Trophoblast cell (in vitro differentiated cells and primary cell): Measurements from ENCODE around the gene GAB4.
"Not testable (repeated sequence)": the region's sequence is repeated elsewhere in the genome, so short reads cannot be mapped to it uniquely, and the experiment has no call there.

Source experiments
- DNase-seq, 2 donors: peaks; one replicate each; pipeline ENCODE4 v3.0.0-alpha.2; 2016
- H2AFZ ChIP-seq: 2 replicates; pipeline ENCODE4 v1.6.1; 2013; ENCODE audit warnings: low read length, moderate library complexity, mild to moderate bottlenecking; ENCODE audit not compliant: insufficient read depth, poor library complexity
- H2AK5ac ChIP-seq: 2 replicates; pipeline ENCODE4 v1.6.1; 2013; ENCODE audit warnings: mild to moderate bottlenecking, low read length
- H2BK120ac ChIP-seq: 2 replicates; pipeline ENCODE4 v1.6.1; 2013; ENCODE audit warnings: low read length, mild to moderate bottlenecking, moderate library complexity; ENCODE audit not compliant: insufficient read depth, poor library complexity
- H2BK12ac ChIP-seq: 2 replicates; pipeline ENCODE4 v1.6.1; 2013; ENCODE audit warnings: mild to moderate bottlenecking, low read length, moderate library complexity
- H2BK5ac ChIP-seq: 2 replicates; pipeline ENCODE4 v1.6.1; 2013; ENCODE audit warnings: low read length, low read depth, moderate library complexity, mild to moderate bottlenecking; ENCODE audit not compliant: poor library complexity
- H3K14ac ChIP-seq: 2 replicates; pipeline ENCODE4 v1.6.1; 2013; ENCODE audit warnings: mild to moderate bottlenecking, low read length
- H3K18ac ChIP-seq: 2 replicates; pipeline ENCODE4 v1.6.1; 2013; ENCODE audit warnings: mild to moderate bottlenecking, low read length
- H3K23ac ChIP-seq: 2 replicates; pipeline ENCODE4 v1.6.1; 2013; ENCODE audit warnings: low read length
- H3K27ac ChIP-seq: 2 replicates; pipeline ENCODE4 v1.5.1; 2013; ENCODE audit warnings: low read depth, mild to moderate bottlenecking, inconsistent platforms, low read length, moderate library complexity
- H3K27me3 ChIP-seq: 2 replicates; pipeline ENCODE4 v1.6.1; 2013; ENCODE audit warnings: inconsistent platforms, mild to moderate bottlenecking, low read length, moderate library complexity; ENCODE audit not compliant: insufficient read depth
- H3K36me3 ChIP-seq, 2 experiments: 1 replicate in 1 of 2; 2 replicates in 1 of 2; pipeline ENCODE4 v1.6.1; 2013; ENCODE audit warnings: low read length in 2 of 2, mild to moderate bottlenecking in 2 of 2, moderate library complexity in 1 of 2; ENCODE audit not compliant: insufficient read depth in 2 of 2, control insufficient read depth in 1 of 2
- H3K4ac ChIP-seq: 2 replicates; pipeline ENCODE4 v1.6.1; 2013; ENCODE audit warnings: low read depth, mild to moderate bottlenecking, low read length, moderate library complexity
- H3K4me1 ChIP-seq, 2 experiments: 1 replicate in 1 of 2; 2 replicates in 1 of 2; pipeline ENCODE4 v1.6.1; 2013; ENCODE audit warnings: low read length in 2 of 2, mild to moderate bottlenecking in 2 of 2, moderate library complexity in 1 of 2; ENCODE audit not compliant: insufficient read depth in 2 of 2, control insufficient read depth in 1 of 2
- H3K4me2 ChIP-seq: 2 replicates; pipeline ENCODE4 v1.6.1; 2013; ENCODE audit warnings: inconsistent platforms, mild to moderate bottlenecking, low read length, moderate library complexity
- H3K4me3 ChIP-seq: 2 replicates; pipeline ENCODE4 v1.5.1; 2013; ENCODE audit warnings: mild to moderate bottlenecking, low read depth, low read length, inconsistent platforms
- H3K79me1 ChIP-seq: one replicate; pipeline ENCODE4 v1.6.1; 2013; ENCODE audit warnings: low read length
- H3K79me2 ChIP-seq: 2 replicates; pipeline ENCODE4 v1.6.1; 2013; ENCODE audit warnings: low read length, mild to moderate bottlenecking; ENCODE audit not compliant: control insufficient read depth, insufficient read depth, poor library complexity
- H3K9ac ChIP-seq: 2 replicates; pipeline ENCODE4 v1.6.1; 2013; ENCODE audit warnings: mild to moderate bottlenecking, low read length
- H3K9me3 ChIP-seq: 2 replicates; pipeline ENCODE4 v1.6.1; 2013; ENCODE audit warnings: low read depth, mild to moderate bottlenecking, control low read depth, inconsistent platforms, low read length; ENCODE audit not compliant: insufficient read depth
- H4K12ac ChIP-seq: 2 replicates; pipeline ENCODE4 v1.6.1; 2013; ENCODE audit warnings: low read depth, mild to moderate bottlenecking, low read length, moderate library complexity
- H4K8ac ChIP-seq: 2 replicates; pipeline ENCODE4 v1.6.1; 2013; ENCODE audit warnings: low read depth, mild to moderate bottlenecking, low read length, moderate library complexity
- H4K91ac ChIP-seq: one replicate; pipeline ENCODE4 v1.6.1; 2013; ENCODE audit warnings: low read depth, mild to moderate bottlenecking, low read length, moderate library complexity
- WGBS: extraction: QIAGEN DNeasy Blood & Tissue Kit; methylation state at CpG from one replicate; pipeline ENCODE4 v1.1.7; 2013; ENCODE audit warnings: missing lambda C conversion rate; ENCODE audit not compliant: insufficient read length, insufficient coverage; ENCODE audit errors: extremely low coverage; 5-methylcytosine and 5-hydroxymethylcytosine counted together

GAB4 gene

GRCh38 chr22:16937209-16937608, 70.8 kb downstream of the GAB4 start:
- H3K4me3 ChIP-seq, H3K23ac ChIP-seq, H2BK5ac ChIP-seq, H3K27me3 ChIP-seq, H3K79me1 ChIP-seq, H4K91ac ChIP-seq, H3K4me1 ChIP-seq, H2BK120ac ChIP-seq, H3K79me2 ChIP-seq, H4K8ac ChIP-seq, H2BK12ac ChIP-seq, H3K36me3 ChIP-seq, H2AFZ ChIP-seq, H3K9ac ChIP-seq, H4K12ac ChIP-seq, H3K18ac ChIP-seq, H3K14ac ChIP-seq, H3K4me2 ChIP-seq, DNase-seq, H3K4ac ChIP-seq, H3K27ac ChIP-seq, H2AK5ac ChIP-seq: not testable (repeated sequence)
- no CpG with 5 or more reads among the region's 5 CpGs for WGBS
- peaks cover 19% of the 10 kb centered on the region for H3K9me3 ChIP-seq

DNA sequence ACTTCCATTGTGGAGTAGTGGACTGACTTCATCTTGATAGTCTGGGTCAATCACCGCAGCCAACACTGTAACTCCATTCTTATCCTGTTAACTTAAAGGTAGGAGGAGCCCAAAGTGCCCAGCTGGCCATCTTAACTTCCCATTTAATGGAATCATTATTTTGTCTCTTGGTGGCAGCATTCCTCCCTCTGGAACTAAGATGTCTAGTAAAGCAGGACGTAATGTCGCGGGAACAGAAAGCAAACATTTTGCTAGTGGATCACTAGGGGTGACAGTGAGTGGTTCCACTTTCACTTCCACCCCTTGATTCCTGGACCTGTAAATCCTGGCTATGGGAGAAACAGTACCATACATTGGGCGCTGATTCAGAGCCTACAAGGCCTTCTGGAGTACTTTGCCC, 71.4 kb downstream of the GAB4 start:
- Histone ChIP-seq H3K4me2 (no peak overlapping the region), H4K91ac (no peak overlapping the region), H3K79me2 (no peaks in the 10 kb centered on the region), H3K4me3 (no peak overlapping the region), H3K36me3 (no peaks in the 10 kb centered on the region), H3K23ac (no peak overlapping the region), H3K9ac (no peak overlapping the region), H3K14ac (no peak overlapping the region), H3K18ac (no peak overlapping the region), H4K8ac (no peak overlapping the region), H2BK5ac (no peak overlapping the region), H3K27me3 (no peaks in the 10 kb centered on the region), H3K4ac (no peak overlapping the region), H3K27ac (no peak overlapping the region), H4K12ac (no peak overlapping the region), H2BK12ac (no peak overlapping the region), H2AK5ac (no peak overlapping the region), H2AFZ (no peak overlapping the region), H3K4me1 (no peaks in the 10 kb centered on the region), H3K9me3 (peaks cover 19% of the 10 kb centered on the region), H3K79me1 (no peaks in the 10 kb centered on the region), H2BK120ac (no peak overlapping the region)
- DNase-seq = no peak
- WGBS = no CpG with 5 or more reads among the region's 5 CpGs

- no peak overlapping the region for H2BK120ac ChIP-seq
- no peak overlapping the region for H3K27ac ChIP-seq
- H2BK12ac ChIP-seq = no peak overlapping the region
- H4K12ac ChIP-seq = no peak overlapping the region
- H2AK5ac ChIP-seq = no peak overlapping the region
- DNase-seq = no peak
- H3K4me2 ChIP-seq = no peak overlapping the region
- H3K36me3 ChIP-seq = no peaks in the 10 kb centered on the region
- no peak overlapping the region for H2AFZ ChIP-seq
- H3K23ac ChIP-seq = no peak overlapping the region
- no CpG with 5 or more reads among the region's 4 CpGs for WGBS
- peaks cover 22% of the 10 kb centered on the region for H3K9me3 ChIP-seq
- H3K18ac ChIP-seq = no peak overlapping the region
- H3K79me1 ChIP-seq = no peaks in the 10 kb centered on the region
- H3K14ac ChIP-seq = no peak overlapping the region
- no peaks in the 10 kb centered on the region for H3K27me3 ChIP-seq
- H4K8ac ChIP-seq = no peak overlapping the region
- H3K79me2 ChIP-seq = no peaks in the 10 kb centered on the region
- no peak overlapping the region for H3K4ac ChIP-seq
- no peak overlapping the region for H3K4me3 ChIP-seq
- no peak overlapping the region for H2BK5ac ChIP-seq
- H3K9ac ChIP-seq = no peak overlapping the region
- no peaks in the 10 kb centered on the region for H3K4me1 ChIP-seq
- H4K91ac ChIP-seq = no peak overlapping the region
Observed at GRCh38 chr22:16935209-16935608, 72.8 kb downstream of the GAB4 start.

- Histone ChIP-seq H3K9ac (no peak overlapping the region), H3K18ac (no peak overlapping the region), H3K27ac (no peak overlapping the region), H2BK12ac (no peak overlapping the region), H2AK5ac (no peak overlapping the region), H4K91ac (no peak overlapping the region), H3K23ac (no peak overlapping the region), H3K4me2 (no peak overlapping the region), H2BK120ac (no peak overlapping the region), H3K4me3 (no peak overlapping the region), H3K4me1 (no peaks in the 10 kb centered on the region), H3K14ac (no peak overlapping the region), H3K27me3 (no peaks in the 10 kb centered on the region), H3K79me2 (no peaks in the 10 kb centered on the region), H3K79me1 (no peaks in the 10 kb centered on the region), H3K36me3 (no peaks in the 10 kb centered on the region), H3K9me3 (peaks cover 20% of the 10 kb centered on the region), H2AFZ (no peak overlapping the region), H4K8ac (no peak overlapping the region), H4K12ac (no peak overlapping the region), H3K4ac (no peak overlapping the region), H2BK5ac (no peak overlapping the region)
- no CpG with 5 or more reads among the region's 7 CpGs for WGBS
- DNase-seq = no peak
Observed at GRCh38 chr22:16933291-16934282, 74.4 kb downstream of the GAB4 start.
